ENCODE data around the gene SCFD2. TPM values are rescaled to one million over a fixed set of nuclear protein-coding genes. Genes with fewer than 3 reads are reported as not detected.

SCFD2 gene
- total and polyA plus RNA-seq, 2 donors (not counting 3 experiments of a cell fraction or from before 2014, with no cell fraction given): 12.3 to 22.8 TPM

DNA sequence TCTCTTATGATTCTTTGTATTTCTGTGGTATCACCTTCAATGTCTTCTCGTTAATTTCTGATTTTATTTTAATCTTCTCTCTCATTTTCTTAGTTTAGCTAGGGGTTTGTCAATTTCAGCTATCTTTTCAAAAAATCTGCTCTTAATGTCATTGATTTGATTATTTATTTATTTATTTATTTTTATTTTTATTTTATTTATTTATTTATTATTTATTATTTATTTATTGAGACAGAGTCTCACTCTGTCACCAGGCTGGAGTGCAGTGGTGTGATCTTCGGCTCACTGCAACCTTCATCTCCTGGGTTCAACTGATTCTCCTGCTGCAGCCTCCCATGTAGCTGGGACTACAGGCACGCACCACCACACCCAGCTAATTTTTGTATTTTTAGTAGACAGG, 194.1 kb downstream of the SCFD2 start:
- Histone ChIP-seq H3K27ac (ENCODE audit: insufficient read depth, low read depth, low read length) (no peak overlapping the region), H2AFZ (ENCODE audit: low read depth, low read length) (no peak overlapping the region), H3K27me3 (ENCODE audit: control insufficient read depth in 2 of 2, insufficient read depth in 2 of 2, low read length in 2 of 2) (no peaks in the 10 kb centered on the region), H3K9me3 (replicated peaks; ENCODE audit: control insufficient read depth, insufficient read depth, low read length) (no peaks in the 10 kb centered on the region), H3K4me3 (replicated peaks in 1 of 3; ENCODE audit: insufficient read depth in 1 of 3, low read depth in 1 of 3, low read length in 3 of 3) (no peak overlapping the region), H3K36me3 (ENCODE audit: control insufficient read depth in 2 of 2, extremely low read depth in 1 of 2, insufficient read depth in 2 of 2, low read length in 2 of 2) (no peaks in the 10 kb centered on the region), H3K79me2 (ENCODE audit: control insufficient read depth, insufficient read depth, low read length) (no peaks in the 10 kb centered on the region), H3K4me2 (ENCODE audit: insufficient read depth, low read length) (no peak overlapping the region), H3K9ac (replicated peaks; ENCODE audit: extremely low read depth, insufficient read depth, low read length) (no peak overlapping the region), H4K20me1 (replicated peaks; ENCODE audit: control insufficient read depth, extremely low read depth, insufficient read depth, low read length) (no peaks in the 10 kb centered on the region), H3K4me1 (ENCODE audit: control insufficient read depth, extremely low read depth, insufficient read depth, low read length) (no peaks in the 10 kb centered on the region), H3K9me1 (replicated peaks; ENCODE audit: control insufficient read depth, extremely low read depth, insufficient read depth, low read length) (no peaks in the 10 kb centered on the region)
- no TSS peak for BruUV-seq (replicated peaks)
- ChIA-PET POLR2A (no interaction called here), CTCF (no interaction called here)
- intact Hi-C loops (cut with micrococcal nuclease): no loop called here
- TF ChIP-seq, protein P1, sequence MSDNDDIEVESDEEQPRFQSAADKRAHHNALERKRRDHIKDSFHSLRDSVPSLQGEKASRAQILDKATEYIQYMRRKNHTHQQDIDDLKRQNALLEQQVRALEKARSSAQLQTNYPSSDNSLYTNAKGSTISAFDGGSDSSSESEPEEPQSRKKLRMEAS (IDR thresholded peaks at IDR 0.05; ENCODE audit: insufficient read depth, insufficient read length): no peak
- TF ChIP-seq GATA2 (IDR thresholded peaks at IDR 0.05; ENCODE audit: insufficient read depth, insufficient read length, low read depth, low read length) (no peak), POLR2A (IDR thresholded peaks at IDR 0.05; ENCODE audit: low read depth, low read length) (no peak), POLR2AphosphoS5 (IDR thresholded peaks at IDR 0.05; ENCODE audit: insufficient read depth, low read depth, low read length) (no peak), JUN (IDR thresholded peaks at IDR 0.05; ENCODE audit: borderline replicate concordance, insufficient read depth, insufficient read length, low read depth) (no peak), FOS (IDR thresholded peaks at IDR 0.05; ENCODE audit: borderline replicate concordance, insufficient read depth, low read length) (no peak), EZH2 (IDR thresholded peaks at IDR 0.05; ENCODE audit: borderline replicate concordance, low read depth, low read length, severe bottlenecking) (no peak), MYC (IDR thresholded peaks at IDR 0.05; ENCODE audit: low read depth, low read length) (no peak)
- TF ChIP-seq, protein P2, sequence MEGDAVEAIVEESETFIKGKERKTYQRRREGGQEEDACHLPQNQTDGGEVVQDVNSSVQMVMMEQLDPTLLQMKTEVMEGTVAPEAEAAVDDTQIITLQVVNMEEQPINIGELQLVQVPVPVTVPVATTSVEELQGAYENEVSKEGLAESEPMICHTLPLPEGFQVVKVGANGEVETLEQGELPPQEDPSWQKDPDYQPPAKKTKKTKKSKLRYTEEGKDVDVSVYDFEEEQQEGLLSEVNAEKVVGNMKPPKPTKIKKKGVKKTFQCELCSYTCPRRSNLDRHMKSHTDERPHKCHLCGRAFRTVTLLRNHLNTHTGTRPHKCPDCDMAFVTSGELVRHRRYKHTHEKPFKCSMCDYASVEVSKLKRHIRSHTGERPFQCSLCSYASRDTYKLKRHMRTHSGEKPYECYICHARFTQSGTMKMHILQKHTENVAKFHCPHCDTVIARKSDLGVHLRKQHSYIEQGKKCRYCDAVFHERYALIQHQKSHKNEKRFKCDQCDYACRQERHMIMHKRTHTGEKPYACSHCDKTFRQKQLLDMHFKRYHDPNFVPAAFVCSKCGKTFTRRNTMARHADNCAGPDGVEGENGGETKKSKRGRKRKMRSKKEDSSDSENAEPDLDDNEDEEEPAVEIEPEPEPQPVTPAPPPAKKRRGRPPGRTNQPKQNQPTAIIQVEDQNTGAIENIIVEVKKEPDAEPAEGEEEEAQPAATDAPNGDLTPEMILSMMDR (IDR thresholded peaks at IDR 0.05; ENCODE audit: extremely low read depth in 1 of 2, insufficient read depth in 1 of 2, low read depth in 1 of 2, low read length in 2 of 2): no peak
- FAIRE-seq: no peak
- DNase-seq (ENCODE audit: low read depth, low spot score): no peak
- dilution Hi-C loops (cut with MboI; ENCODE audit: extremely low pct_ligation_motif_present, low sequenced_read_pairs): no loop called here
